GM12872 (cell line): Measurements from ENCODE around the gene AMPD1.

Source experiments
- TF ChIP-seq, protein P1 (sequence below): IDR thresholded peaks from 3 replicates; pipeline ENCODE4 v1.5.1; 2011; ENCODE audit warnings: low read depth, mild to moderate bottlenecking, low read length, moderate library complexity; ENCODE audit not compliant: insufficient read depth

The AMPD1 gene

DNA sequence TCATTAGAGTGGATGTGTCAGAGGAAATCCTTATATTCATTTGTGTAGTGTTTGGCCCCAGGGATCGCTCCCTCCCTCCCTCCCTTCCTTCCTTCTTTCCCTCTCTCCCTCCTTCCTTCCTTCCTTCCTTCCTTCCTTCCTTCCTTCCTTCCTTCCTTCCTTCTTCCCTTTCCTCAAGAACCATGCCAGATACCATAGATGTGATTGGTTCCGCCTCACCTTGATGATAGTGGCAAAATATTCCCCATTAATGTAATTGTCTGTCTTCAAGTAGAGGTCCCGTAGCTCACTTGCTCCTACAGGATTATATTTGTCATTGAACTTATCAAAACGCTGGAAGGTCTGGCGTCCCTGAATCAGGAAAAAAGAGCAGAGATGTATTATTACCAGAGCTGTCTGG is 17.7 kb downstream of the AMPD1 start:
- TF ChIP-seq, protein P1, sequence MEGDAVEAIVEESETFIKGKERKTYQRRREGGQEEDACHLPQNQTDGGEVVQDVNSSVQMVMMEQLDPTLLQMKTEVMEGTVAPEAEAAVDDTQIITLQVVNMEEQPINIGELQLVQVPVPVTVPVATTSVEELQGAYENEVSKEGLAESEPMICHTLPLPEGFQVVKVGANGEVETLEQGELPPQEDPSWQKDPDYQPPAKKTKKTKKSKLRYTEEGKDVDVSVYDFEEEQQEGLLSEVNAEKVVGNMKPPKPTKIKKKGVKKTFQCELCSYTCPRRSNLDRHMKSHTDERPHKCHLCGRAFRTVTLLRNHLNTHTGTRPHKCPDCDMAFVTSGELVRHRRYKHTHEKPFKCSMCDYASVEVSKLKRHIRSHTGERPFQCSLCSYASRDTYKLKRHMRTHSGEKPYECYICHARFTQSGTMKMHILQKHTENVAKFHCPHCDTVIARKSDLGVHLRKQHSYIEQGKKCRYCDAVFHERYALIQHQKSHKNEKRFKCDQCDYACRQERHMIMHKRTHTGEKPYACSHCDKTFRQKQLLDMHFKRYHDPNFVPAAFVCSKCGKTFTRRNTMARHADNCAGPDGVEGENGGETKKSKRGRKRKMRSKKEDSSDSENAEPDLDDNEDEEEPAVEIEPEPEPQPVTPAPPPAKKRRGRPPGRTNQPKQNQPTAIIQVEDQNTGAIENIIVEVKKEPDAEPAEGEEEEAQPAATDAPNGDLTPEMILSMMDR, result no peak

DNA sequence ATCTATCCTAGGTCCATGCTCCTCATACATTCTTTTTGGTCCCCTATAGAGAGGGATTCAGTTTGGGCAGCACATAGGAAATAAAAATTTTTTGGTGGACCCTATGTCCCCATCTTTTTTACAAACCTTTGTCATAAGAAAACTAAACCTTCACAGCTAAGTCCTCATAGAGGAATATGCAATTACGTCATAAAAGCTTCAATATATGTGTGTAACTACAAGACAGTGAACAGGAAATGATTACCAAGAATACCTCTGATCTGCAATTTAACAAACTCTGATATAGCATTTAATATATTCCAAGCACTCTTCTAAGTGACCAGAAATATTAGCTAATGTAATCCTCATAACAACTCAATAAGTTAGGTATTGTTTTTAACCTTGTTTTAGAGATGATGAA is 19.2 kb downstream of the AMPD1 start:
- TF ChIP-seq, protein P1, result no peak

DNA sequence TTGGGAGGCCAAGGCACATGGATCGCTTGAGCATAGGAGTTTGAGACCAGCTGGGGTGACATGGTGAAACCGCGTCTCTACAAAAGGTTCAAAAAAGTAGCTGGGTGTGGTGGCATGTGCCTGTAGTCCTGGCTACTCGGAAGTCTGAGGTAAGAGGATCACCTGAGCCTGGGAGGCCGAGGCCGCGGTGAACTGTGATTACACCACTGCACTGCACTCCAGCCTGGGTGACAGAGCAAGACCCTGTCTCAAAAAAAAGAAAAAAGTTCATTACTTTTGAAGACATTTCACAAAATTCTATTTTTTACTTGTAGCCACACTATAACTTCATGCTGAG is 23.4 kb downstream of the AMPD1 start:
- TF ChIP-seq, protein P1, result no peak

DNA sequence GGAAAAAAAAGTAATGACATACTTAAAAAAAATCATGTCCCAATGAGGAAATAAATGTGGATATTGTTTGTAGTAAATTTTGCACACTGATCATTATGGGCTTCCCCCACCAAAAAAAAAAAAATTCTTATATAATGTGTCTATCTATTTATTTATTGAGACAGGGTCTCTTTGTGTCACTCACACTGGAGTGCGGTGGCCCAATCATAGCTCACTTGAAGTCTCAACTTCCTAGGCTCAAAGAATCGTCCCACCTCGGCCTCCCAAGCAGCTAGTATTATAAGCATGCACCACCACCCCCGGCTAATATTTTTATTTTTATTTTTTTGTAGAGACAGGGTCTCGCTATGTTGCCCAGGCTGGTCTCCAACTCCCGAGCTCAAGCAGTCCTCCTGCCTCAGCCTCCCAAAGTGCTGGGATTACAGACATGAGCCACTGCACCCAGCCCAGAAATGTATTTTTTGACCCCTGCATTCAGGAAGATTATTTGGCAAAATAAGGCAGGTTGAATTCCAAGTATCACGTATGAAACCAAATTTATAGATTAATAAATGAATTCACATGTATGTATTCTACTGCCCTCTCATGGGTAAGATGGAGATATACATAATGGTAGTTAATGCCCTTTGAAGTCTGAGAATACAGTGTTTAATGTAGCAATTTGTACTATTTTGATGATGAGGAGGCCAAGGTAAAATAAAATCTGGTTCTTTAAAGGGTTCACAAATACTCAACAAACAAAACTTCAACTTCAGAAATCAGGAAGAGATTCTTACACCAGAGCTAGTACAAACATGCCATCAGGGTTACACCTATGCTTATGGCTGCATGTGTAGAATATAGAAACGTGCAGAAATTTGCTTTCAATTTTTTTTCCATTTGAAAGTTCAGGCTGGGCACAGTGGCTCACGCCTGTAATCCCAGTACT is 24.1 kb downstream of the AMPD1 start:
- TF ChIP-seq, protein P1, result peak; percentile 3; the same call in 1 of the 3 replicates

DNA sequence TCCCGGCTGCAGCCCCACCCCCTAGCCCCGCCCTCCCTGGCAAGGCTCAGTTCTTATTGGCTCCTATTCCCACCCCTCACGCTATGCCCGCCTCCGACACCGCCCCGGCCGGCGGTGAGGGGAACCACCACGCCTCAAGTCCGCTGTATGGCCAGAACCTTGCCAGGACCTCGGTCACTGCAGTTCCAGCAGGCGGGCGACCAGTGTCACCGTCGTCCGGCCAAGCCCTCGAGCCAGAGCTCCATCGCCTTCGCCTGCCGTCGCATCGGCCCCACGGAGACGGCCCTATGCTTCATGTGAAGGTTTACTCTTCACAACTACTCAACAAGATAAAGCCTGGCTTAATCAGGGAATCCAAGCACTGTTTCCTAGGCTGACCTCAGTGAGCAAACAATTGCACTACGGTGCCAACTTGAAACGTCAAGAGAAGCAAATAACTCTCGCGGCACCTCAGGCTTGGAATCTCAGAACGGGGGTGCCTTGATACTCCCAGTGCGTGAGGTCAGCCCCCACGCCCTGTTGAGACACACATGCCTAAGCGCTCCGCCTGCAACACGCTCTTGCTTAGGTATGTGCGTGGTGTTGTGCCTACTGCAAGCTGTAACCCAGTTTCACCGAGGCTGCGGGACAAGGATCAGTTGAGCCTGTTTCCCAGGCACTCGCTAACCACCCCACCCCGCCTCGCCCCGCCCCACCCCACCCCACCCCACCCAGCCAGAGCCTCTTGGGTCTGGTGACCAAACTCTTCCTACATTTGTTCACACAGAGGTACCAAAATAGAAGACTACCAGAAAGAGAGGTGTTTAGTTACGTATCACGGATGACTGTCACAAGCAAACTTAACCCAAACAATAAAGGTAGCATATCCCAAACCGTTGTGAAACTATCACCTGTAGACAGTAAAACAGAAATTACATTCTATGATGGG is 25.0 kb downstream of the AMPD1 start:
- TF ChIP-seq, protein P1, result no peak

DNA sequence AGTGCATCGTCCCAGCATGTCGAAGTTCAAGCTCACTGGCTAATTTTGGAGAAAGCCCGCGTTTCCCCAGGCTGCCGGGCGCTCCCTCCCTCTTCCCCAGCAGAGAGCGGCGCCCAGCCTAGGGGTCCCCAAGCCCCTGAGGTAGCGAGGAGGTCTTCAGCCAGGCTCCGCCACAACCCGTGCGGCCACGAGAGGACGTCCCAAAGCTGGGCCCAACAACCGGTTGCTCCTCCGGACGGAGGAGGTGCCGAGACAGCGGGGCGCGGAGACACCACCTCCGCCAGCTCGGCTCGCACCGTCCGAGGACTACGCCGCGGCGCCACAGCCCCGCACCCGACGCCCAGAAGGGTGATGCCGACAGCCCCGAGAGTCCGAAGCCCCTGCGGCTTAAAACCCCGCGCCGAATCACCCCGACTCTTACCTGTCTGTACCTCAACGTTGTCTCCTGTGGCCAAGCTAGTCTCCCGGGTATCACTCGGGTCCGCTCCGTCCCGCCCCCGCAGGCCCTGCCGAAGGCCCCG is 25.7 kb downstream of the AMPD1 start, which contains the start of gene DENND2C:
Gene DENND2C (minus strand): TSS at position 488 of the 521 bp plus-strand sequence. CDS start 44,065 bp downstream, outside the sequence.
- TF ChIP-seq, protein P1, result 0 out of 3 replicates have a peak, but pooled peaks have one; percentile 12

DNA sequence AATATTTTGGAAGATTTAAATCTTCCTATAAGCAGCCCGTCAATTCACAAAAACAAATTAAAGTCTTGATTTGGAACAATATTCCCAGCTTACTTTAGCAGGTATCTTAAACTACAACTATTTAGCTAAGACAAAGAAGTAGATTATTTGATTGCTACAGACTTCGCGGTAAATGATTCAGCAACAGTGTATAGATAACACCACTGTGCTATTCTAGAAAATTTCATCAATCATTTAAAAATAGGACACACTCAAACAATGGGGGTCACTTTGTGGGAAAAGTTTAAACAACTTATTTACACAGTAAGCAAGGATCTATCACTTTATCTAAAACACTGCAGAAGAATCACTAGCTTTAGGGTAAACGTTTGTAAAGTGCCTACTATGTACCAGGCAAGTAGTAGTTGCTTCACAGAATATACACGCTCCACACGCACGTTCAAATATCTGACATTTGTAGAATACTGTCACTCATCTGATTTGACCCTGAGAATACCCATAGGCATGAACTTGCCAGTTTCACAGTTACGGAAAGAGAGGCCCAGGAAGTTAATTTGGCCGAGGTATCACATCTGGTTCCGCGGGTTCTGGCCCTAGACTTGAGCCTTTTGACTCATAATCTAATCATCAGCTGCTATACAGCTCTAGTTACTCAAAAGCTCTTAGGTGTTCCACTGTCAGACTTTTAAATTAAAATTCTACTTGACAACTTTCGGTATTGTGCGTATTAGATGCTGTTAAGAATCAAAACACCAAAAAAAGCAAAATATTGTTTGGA is 26.4 kb downstream of the AMPD1 start:
- TF ChIP-seq, protein P1, result no peak
